ENCODE data around the gene OR51V1.

- no peak for TF ChIP-seq BHLHE40 (IDR thresholded peaks at IDR 0.05; ENCODE audit: low read depth, low read length)
- TF ChIP-seq CTCF (conservative IDR thresholded peaks at IDR 0.05; ENCODE audit: low read depth, low read length): no peak
- TF ChIP-seq RAD21 (IDR thresholded peaks at IDR 0.05; ENCODE audit: low read length): no peak
- no peak for TF ChIP-seq POLR2A (IDR thresholded peaks at IDR 0.05; ENCODE audit: low read depth, low read length)
- TF ChIP-seq MAFK (IDR thresholded peaks at IDR 0.05; ENCODE audit: low read depth, low read length): no peak
- TF ChIP-seq NFE2L2 (IDR thresholded peaks at IDR 0.05; ENCODE audit: low read depth, low read length): no peak
- no peak for TF ChIP-seq SMC3 (IDR thresholded peaks at IDR 0.05; ENCODE audit: low read depth, low read length)
- no peak for TF ChIP-seq MXI1 (IDR thresholded peaks at IDR 0.05; ENCODE audit: borderline replicate concordance, low read depth, low read length)
- no peak for TF ChIP-seq CEBPB (IDR thresholded peaks at IDR 0.05; ENCODE audit: low read depth, low read length)
- no peak for TF ChIP-seq FOS (IDR thresholded peaks at IDR 0.05; ENCODE audit: low read depth, low read length)
- no peak for TF ChIP-seq ELK1 (IDR thresholded peaks at IDR 0.05; ENCODE audit: borderline replicate concordance, low read depth, low read length)
- no peak for TF ChIP-seq CHD1 (IDR thresholded peaks at IDR 0.05; ENCODE audit: low read depth, low read length)
- TF ChIP-seq RCOR1 (IDR thresholded peaks at IDR 0.05; ENCODE audit: insufficient replicate concordance, low read length): no peak
- no peak for TF ChIP-seq USF2 (IDR thresholded peaks at IDR 0.05; ENCODE audit: low read depth, low read length)
Observed at GRCh38 chr11:5246772-5247471, 46.4 kb upstream of the OR51V1 start.

Measured in IMR-90 (cell line).